OCI-LY1 (cell line): ENCODE data around the gene NAALADL1.

ENCODE experiments used
- H2AFZ ChIP-seq: fragments of 200-600 bp; sonication (generic), shearing (Covaris generic); 2 replicates; pipeline ENCODE4 v1.6.0; 2014; ENCODE audit warnings: antibody characterized with exemption, mild to moderate bottlenecking, low read length
- H3F3A ChIP-seq: fragments of 200-600 bp; sonication (generic), shearing (Covaris generic); 2 replicates; pipeline ENCODE4 v1.6.0; 2014; ENCODE audit warnings: mild to moderate bottlenecking, antibody characterized with exemption, low read length, moderate library complexity; ENCODE audit not compliant: insufficient read depth
- H3K27ac ChIP-seq: fragments of 200-600 bp; sonication (generic); 2 replicates; pipeline ENCODE4 v1.5.1; 2014; ENCODE audit warnings: low read length, mixed run types, mild to moderate bottlenecking, low read depth; ENCODE audit not compliant: poor library complexity, severe bottlenecking
- H3K27me3 ChIP-seq: fragments of 200-600 bp; sonication (generic); 2 replicates; pipeline ENCODE4 v1.6.0; 2014; ENCODE audit warnings: antibody characterized with exemption, mild to moderate bottlenecking, low read length, moderate library complexity; ENCODE audit not compliant: insufficient read depth
- H3K36me3 ChIP-seq: fragments of 200-600 bp; sonication (generic); 2 replicates; pipeline ENCODE4 v1.6.1; 2014; ENCODE audit warnings: mild to moderate bottlenecking, antibody characterized with exemption, low read length, moderate library complexity, mixed read lengths; ENCODE audit not compliant: insufficient read depth
- H3K4me1 ChIP-seq: fragments of 200-600 bp; sonication (generic); 2 replicates; pipeline ENCODE4 v1.5.1; 2014; ENCODE audit warnings: mild to moderate bottlenecking, low read length, moderate library complexity; ENCODE audit not compliant: insufficient read depth, severe bottlenecking
- H3K4me2 ChIP-seq: fragments of 200-600 bp; sonication (generic), shearing (Covaris generic); 2 replicates; pipeline ENCODE4 v1.6.1; 2014; ENCODE audit warnings: low read length
- H3K4me3 ChIP-seq: fragments of 200-600 bp; sonication (generic); 2 replicates; pipeline ENCODE4 v1.5.1; 2014; ENCODE audit warnings: low read length, low read depth, mild to moderate bottlenecking, mixed read lengths; ENCODE audit not compliant: poor library complexity, severe bottlenecking
- H3K79me2 ChIP-seq: fragments of 200-600 bp; shearing (Covaris generic); 2 replicates; pipeline ENCODE4 v1.6.1; 2016; ENCODE audit warnings: mixed run types, low read length, mixed read lengths; ENCODE audit not compliant: insufficient read depth
- H3K9ac ChIP-seq: fragments of 200-600 bp; sonication (generic), shearing (Covaris generic); 2 replicates; pipeline ENCODE4 v1.6.1; 2014; ENCODE audit warnings: mild to moderate bottlenecking, low read length, mixed read lengths
- H3K9me2 ChIP-seq: fragments of 200-600 bp; sonication (generic), shearing (Covaris generic); 2 replicates; pipeline ENCODE4 v1.6.1; 2014; ENCODE audit warnings: low read depth, mild to moderate bottlenecking, low read length, mixed read lengths
- H3K9me3 ChIP-seq: fragments of 200-600 bp; shearing (Covaris generic); 2 replicates; pipeline ENCODE4 v1.6.1; 2014; ENCODE audit warnings: low read length, mixed read lengths
- H4K20me1 ChIP-seq: fragments of 200-600 bp; sonication (generic), shearing (Covaris generic); 2 replicates; pipeline ENCODE4 v1.6.0; 2016; ENCODE audit warnings: mild to moderate bottlenecking, low read length; ENCODE audit not compliant: insufficient read depth
- EZH2 ChIP-seq: fragments of 200-600 bp; sonication (generic), shearing (Covaris generic); IDR thresholded peaks from 2 replicates; pipeline ENCODE4 v1.8.0; 2017; ENCODE audit warnings: borderline replicate concordance, mixed run types, mild to moderate bottlenecking, antibody characterized with exemption, low read length, moderate library complexity, mixed read lengths
- TF ChIP-seq, protein P1 (sequence below): fragments of 200-600 bp; sonication (generic), shearing (Covaris generic); IDR thresholded peaks from 2 replicates; pipeline ENCODE4 v1.5.1; 2017; ENCODE audit warnings: mild to moderate bottlenecking, antibody characterized with exemption, low read length, moderate library complexity, mixed read lengths

NAALADL1 gene

DNA sequence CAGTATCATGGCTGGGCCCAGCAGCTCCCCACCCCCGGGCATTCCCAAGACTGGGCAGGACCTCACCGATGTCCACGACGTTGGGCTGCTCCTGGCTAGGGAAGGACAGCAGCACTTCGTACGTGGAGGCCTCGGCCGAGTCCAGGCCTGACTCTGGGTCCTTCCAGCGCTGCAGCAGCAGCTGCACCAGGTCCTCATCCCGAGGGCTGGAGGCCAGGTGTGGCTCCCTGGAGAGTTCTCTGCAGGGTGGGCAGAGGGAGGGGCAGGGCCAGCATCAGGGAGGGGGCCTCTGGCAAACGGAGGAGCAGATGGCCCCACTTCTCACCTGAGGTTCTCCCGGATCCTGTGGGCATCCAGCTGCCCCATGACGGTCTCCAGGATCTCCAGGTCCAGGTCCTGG lies 341 bp downstream of the NAALADL1 start:
- no peak overlapping the region for H3K27ac ChIP-seq
- H4K20me1 ChIP-seq: no peaks in the 10 kb centered on the region
- no peak overlapping the region for H3K4me3 ChIP-seq

DNA sequence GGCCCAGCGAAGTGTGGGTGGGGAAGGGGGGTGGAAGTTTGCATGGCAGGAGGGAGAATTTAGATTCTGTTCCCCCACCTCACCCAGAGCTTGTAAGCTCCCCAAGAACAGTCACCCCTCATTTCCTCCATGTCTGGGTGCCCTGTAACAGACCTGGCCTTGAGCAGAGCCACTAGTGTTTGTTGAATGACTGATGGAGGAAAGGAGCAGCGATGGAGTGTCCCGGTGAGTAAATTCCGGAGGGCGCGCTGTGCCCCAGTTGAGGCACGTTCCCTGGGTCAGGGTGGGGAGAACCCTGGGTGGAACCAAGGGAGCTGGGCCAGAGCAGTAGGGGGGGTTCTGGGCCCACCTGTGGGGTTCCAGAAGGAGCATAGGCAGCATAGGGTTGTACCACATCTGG lies 827 bp downstream of the NAALADL1 start:
- Histone ChIP-seq H2AFZ (no peak overlapping the region), H3K79me2 (no peaks in the 10 kb centered on the region), H3K9me2 (no peaks in the 10 kb centered on the region), H3F3A (no peaks in the 10 kb centered on the region), H3K9me3 (no peaks in the 10 kb centered on the region), H3K4me3 (no peak overlapping the region), H3K4me2 (no peak overlapping the region), H3K4me1 (peaks cover 23% of the 10 kb centered on the region), H3K27me3 (no peaks in the 10 kb centered on the region), H3K9ac (no peak overlapping the region), H4K20me1 (no peaks in the 10 kb centered on the region), H3K27ac (no peak overlapping the region), H3K36me3 (no peaks in the 10 kb centered on the region)
- TF ChIP-seq EZH2: no peak
- TF ChIP-seq, protein P1, sequence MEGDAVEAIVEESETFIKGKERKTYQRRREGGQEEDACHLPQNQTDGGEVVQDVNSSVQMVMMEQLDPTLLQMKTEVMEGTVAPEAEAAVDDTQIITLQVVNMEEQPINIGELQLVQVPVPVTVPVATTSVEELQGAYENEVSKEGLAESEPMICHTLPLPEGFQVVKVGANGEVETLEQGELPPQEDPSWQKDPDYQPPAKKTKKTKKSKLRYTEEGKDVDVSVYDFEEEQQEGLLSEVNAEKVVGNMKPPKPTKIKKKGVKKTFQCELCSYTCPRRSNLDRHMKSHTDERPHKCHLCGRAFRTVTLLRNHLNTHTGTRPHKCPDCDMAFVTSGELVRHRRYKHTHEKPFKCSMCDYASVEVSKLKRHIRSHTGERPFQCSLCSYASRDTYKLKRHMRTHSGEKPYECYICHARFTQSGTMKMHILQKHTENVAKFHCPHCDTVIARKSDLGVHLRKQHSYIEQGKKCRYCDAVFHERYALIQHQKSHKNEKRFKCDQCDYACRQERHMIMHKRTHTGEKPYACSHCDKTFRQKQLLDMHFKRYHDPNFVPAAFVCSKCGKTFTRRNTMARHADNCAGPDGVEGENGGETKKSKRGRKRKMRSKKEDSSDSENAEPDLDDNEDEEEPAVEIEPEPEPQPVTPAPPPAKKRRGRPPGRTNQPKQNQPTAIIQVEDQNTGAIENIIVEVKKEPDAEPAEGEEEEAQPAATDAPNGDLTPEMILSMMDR: no peak

More for the DNA sequence above, 341 bp downstream of the NAALADL1 start:
- Histone ChIP-seq H3K9me2 (no peaks in the 10 kb centered on the region), H2AFZ (no peak overlapping the region), H3K79me2 (no peaks in the 10 kb centered on the region), H3K27me3 (no peaks in the 10 kb centered on the region), H3K9me3 (no peaks in the 10 kb centered on the region), H3K4me1 (peaks cover 22% of the 10 kb centered on the region), H3F3A (no peaks in the 10 kb centered on the region), H3K4me2 (no peak overlapping the region), H3K9ac (no peak overlapping the region), H3K36me3 (no peaks in the 10 kb centered on the region)
- TF ChIP-seq EZH2: no peak
- TF ChIP-seq, protein P1: no peak

- no peaks in the 10 kb centered on the region for H3K36me3 ChIP-seq
- H3F3A ChIP-seq: no peaks in the 10 kb centered on the region
- no peaks in the 10 kb centered on the region for H3K79me2 ChIP-seq
- no peak overlapping the region for H2AFZ ChIP-seq
- H3K4me3 ChIP-seq: no peak overlapping the region
- TF ChIP-seq, protein P1: no peak
- no peak for TF ChIP-seq EZH2
- H3K27me3 ChIP-seq: no peaks in the 10 kb centered on the region
- H4K20me1 ChIP-seq: no peaks in the 10 kb centered on the region
- no peaks in the 10 kb centered on the region for H3K9me3 ChIP-seq
- no peaks in the 10 kb centered on the region for H3K9me2 ChIP-seq
- H3K27ac ChIP-seq: no peak overlapping the region
- peaks cover 23% of the 10 kb centered on the region for H3K4me1 ChIP-seq
- no peak overlapping the region for H3K4me2 ChIP-seq
- no peak overlapping the region for H3K9ac ChIP-seq
Observed at GRCh38 chr11:65056999-65057398, 1.4 kb downstream of the NAALADL1 start.
